ENCODE measurements around the gene SMIM31.

The SMIM31 gene

DNA sequence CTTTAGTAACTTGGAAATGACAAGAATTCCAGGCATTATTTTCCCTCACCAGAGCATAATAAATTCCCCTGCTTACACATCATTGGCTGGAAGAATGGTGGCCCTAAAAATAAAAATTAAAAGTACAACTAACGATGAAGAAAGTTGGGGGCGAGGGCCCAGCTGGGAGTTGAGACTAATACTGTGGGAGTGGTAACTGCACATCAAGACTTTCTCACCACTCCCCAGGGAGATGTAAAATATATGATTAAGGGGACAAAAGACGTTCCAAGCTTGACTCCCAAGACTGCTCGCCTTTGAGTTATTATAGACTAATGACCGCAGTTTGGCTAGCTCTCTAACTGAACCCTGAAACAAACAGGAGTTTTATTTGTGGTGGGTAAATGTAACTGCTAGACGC lies 30.0 kb downstream of the SMIM31 start:
- in situ Hi-C loops (cut with MboI; ENCODE audit: low sequenced_read_pairs) = no loop called here

DNA sequence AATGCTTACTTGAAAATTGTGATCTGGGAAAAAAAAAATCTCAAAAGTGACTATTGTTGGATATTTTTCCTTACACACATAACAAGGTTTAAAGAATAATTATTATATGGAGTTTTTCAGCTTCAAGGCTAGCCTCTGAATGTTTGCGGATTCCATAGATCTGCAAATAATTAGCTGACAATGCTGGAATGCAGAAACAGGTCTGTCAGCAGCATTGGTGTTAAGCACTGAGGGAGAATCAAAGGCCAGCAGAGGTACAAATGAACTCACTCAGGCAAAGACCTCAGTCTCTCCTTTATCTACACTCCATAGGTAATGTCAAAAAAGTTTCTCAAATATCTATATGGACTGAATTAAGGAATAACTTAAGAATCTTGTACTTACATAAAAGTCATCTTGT lies 35.1 kb downstream of the SMIM31 start:
- in situ Hi-C loops (cut with MboI; ENCODE audit: low sequenced_read_pairs) = no loop called here

DNA sequence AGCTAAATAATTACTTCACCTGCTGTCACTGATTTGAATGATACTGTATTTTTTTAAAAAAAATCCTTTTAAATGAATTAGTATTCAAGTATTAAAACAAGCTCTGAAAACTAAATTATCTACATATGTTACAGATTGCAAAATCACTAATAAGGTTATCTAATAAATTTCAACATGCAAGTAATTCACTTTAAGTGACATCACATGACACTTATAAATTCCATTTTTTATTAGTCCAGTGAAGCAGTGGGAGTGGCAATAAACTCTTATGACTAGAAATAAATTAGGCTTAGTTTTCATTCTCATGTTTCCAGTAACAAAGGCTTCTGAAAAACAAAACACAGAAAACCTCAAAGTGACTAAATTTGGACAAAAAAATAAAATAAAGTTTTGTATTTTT lies 36.3 kb downstream of the SMIM31 start:
- in situ Hi-C loops (cut with MboI; ENCODE audit: low sequenced_read_pairs) = no loop called here

DNA sequence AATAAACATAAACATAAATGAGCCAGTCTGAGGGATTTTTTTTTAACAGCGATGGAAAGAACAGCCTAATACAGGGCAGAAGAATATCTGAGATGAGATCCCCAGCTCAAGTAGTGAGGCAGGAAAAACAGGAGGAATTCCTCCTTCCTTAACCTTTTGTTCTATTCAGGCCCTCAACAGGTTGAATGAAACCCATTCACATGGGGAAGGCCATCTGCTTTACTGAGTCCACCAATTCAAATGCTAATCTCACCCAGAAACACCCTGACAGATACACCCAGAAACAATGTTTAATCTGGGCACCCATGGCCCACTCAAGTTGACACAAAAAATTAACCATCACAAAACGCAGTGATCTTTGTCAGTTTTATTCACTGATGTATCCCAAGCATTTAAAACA lies 45.5 kb downstream of the SMIM31 start:
- in situ Hi-C loops (cut with MboI; ENCODE audit: low sequenced_read_pairs) = no loop called here

DNA sequence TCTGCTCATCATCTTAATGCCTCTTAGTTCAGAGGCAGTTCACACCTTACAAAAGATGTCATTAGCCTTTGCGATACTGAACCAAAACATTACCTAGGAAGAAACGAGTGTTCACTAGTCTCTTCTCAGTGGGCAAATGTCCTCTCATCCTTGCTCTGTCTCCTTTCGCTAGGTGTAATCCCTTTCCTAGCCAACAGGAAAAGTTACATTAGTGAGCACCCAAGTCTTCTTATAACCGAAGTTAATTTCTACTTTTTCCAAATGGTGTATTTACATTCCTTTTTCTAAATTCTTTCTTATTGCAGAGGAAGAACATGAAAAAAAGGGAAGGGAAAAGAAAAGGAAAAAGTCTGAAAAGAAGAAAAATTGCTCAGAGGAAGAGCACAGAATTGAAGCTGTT lies 46.9 kb downstream of the SMIM31 start:
- in situ Hi-C loops (cut with MboI; ENCODE audit: low sequenced_read_pairs) = no loop called here

DNA sequence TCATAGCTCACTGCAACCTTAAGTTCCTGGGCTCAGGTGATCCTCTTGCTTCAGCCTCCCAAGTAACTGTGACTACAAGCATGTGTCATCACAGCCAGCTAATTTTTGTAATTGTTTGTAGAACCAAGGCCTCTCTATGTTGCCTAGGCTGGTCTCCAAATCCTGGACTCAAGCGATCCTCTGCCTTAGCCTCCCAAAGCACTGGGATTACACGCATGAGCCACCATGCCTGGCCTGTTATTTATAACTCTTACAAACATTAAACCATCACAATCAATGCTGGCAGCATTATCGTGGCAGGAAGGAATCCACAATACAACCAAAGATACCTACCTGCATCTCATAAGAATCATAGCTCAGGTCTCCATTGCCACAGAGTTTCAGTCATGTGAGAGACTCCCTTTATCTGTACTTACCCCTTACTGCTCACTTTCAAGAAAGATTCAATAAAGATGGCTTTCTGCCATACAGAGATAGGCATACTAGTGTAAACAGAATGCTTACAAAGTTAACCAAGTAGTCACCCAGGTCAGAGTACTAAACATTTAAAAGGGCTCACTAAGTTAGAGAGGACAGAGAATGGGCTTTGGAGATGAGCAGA lies 48.5 kb downstream of the SMIM31 start:
- in situ Hi-C loops (cut with MboI; ENCODE audit: low sequenced_read_pairs) = no loop called here

DNA sequence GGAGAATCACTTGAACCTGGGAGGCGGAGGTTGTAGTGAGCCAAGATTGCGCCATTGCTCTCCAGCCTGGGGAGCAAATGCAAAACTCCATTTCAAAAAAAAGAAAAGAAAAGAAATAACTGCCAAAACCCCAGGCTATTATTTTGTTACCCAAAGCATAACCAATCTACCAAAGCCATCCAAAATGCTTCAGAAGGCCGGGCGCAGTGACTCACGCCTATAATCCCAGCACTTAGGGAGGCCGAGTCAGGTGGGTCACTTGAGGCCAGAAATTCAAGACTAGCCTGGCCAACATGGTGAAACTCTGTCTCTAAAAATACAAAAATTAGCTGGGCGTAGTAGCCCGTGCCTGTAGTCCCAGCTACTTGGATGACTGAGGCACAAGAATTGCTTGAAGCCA lies 49.8 kb downstream of the SMIM31 start:
- in situ Hi-C loops (cut with MboI; ENCODE audit: low sequenced_read_pairs) = no loop called here

DNA sequence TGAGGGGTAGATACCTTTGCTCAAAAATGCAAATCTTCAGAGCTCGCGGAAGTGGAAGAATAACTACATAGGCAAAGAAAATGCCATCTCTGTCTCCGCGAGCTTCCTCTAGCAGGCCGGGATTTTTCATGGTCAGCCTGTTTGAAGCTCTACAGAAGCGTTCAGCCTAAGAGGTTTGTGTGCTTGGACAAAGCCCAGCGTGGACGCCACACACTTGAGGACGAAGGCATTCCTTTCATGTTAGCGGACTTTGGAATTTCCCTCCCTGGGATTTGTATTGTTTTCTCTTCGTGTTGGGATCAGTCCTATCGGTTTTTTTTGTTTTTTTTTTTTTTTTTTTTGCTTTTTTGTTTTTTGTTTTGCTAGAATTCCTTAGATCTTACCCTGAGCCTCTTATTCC lies 53.7 kb downstream of the SMIM31 start:
- in situ Hi-C loops (cut with MboI; ENCODE audit: low sequenced_read_pairs) = no loop called here

DNA sequence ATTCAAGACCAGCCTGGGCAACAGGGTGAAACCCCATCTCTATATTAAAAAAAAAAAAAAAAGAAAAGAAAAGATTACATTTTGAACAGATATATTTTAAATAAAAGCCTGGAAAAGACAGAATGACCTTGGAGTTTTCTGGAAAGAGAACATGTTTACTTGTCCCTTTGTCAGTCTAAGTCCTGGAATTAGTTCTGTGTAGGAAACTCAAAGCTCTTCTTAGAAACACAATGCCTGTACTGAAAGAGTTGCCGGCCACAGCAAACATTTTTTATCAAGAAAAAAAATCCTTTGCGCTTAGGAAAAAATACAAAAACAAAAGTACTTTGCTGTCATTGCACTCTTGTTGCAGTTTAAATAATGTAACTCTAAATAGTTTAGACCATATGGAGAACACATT lies 59.6 kb downstream of the SMIM31 start:
- in situ Hi-C loops (cut with MboI; ENCODE audit: low sequenced_read_pairs) = no loop called here

DNA sequence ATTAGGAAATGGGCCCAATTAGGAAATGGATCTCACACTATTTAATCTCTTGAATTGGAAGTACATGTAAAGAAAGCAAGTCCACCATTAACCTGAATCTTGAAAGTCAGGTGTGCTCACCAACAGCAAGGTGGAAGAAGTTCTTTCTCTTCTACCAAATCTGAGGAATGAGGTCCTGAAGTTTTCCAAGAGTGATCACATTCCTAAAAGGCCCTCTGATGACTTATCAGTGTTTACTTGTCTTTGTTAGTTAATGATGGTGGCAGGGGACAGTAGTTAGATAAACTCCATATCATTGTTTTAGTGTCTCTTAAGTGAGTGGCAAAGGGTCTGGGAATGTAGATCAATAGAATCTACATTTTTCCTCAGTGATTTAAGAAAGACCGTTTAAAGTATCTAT lies 61.8 kb downstream of the SMIM31 start:
- in situ Hi-C loops (cut with MboI; ENCODE audit: low sequenced_read_pairs) = no loop called here

DNA sequence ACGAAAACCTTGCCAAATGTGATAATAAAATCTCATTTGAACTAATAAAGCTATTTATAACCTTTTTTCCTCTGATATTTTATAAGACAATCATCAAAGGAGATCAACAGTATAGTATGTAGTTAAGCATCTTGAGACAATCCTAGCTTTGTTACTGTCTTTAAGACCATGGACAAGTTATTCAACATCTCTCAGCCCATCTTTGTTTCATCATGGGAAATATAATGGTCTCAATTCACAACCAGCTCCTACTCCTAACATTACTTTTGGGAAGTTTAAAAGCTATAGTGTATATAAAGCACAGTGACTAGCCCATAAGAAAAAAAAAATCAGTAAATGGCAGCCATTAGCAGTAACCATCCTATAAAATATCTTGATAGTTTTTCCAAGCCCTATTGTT lies 65.4 kb downstream of the SMIM31 start:
- in situ Hi-C loops (cut with MboI; ENCODE audit: low sequenced_read_pairs) = no loop called here

DNA sequence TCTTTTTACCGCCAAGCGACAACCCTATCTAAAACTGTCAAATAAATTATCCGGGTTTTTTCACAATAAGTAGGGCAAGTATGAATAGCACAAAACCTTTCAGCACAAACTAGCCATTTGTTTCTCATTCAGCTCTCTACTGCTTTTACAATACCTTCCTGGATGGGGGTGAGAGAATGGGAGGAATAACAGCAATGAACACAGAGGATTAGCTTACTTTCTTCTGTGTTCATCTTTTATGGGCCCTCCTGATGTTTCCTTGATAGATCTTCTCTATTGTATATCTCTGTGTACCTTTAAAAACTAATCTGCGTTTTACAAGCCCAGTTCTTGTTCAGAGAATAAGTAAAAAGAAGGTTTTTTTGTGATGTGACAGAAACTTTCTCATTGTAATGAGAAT lies 67.8 kb downstream of the SMIM31 start:
- in situ Hi-C loops (cut with MboI; ENCODE audit: low sequenced_read_pairs) = no loop called here

DNA sequence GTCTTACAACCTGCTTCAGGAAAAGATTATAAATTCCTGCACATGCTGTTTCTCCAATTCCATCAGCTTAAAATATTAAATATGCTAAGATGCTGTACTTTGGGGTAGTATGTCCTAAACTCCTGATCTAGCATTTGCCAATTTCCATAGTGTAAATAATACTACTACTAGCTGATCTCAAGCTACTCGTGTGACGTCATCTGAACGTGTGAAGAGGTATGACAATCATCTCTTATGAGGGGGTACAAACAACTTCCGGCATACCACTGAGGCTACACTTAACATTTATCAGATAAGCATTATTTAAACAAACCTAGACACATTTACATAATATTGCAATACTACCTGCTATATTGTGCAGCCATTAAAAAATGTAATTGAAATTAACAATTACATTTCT lies 70.7 kb downstream of the SMIM31 start:
- in situ Hi-C loops (cut with MboI; ENCODE audit: low sequenced_read_pairs) = no loop called here

DNA sequence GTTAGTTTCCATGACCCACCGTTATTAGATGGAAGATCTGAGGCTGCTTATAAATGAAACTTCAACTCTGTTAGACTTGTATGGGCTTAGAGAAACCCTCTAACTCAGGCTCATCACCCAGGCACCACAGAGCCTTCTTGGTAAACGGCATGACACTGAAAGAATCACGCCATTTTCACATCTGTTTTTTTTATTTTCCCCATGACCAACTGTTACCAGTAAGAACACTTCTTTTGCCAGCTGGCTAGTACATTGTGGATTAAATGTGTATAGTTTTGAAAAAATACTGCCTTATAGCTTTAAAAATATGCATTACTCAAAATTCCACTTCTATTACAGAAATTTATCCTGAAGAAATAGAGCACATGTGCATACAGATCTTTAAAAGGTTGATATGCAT lies 75.0 kb downstream of the SMIM31 start:
- in situ Hi-C loops (cut with MboI; ENCODE audit: low sequenced_read_pairs) = no loop called here

DNA sequence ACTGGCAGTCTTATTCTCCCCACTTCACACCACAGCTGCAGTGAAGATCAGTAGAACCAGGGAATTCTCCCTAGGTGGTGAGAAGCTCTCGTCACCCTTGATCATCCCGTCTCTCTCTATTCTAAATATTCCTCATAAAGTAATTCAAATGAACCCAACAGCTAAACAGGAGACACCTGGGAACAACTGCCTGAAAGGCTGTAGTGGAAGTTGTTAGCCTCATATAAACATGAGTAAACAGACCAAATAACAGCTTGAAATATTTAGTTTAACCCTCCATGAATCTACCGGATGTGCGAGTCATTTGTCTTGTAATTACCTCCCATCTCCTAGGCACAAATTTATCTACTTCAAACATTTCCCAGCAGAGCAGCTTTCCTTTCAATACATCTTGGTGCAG lies 92.6 kb downstream of the SMIM31 start:
- in situ Hi-C loops (cut with MboI; ENCODE audit: low sequenced_read_pairs) = no loop called here

DNA sequence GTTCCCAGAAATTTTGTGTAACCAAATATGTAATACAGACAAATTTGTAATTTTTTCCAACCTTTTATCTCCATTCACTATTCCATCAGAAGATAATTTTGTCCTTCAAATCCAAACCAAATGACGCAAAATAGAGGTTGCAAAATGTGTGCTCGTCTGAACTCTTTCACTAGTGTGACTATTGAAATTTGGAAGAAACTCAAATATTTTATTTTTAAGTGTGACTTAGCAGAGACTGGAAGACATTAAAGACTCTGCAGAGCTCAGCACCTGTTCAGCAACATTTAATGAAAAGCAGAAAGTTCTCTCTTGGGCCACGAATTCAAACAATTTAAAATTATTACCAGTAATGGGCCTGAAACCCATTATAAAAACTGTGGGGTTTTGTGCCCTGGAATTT lies 93.1 kb downstream of the SMIM31 start:
- in situ Hi-C loops (cut with MboI; ENCODE audit: low sequenced_read_pairs) = no loop called here

DNA sequence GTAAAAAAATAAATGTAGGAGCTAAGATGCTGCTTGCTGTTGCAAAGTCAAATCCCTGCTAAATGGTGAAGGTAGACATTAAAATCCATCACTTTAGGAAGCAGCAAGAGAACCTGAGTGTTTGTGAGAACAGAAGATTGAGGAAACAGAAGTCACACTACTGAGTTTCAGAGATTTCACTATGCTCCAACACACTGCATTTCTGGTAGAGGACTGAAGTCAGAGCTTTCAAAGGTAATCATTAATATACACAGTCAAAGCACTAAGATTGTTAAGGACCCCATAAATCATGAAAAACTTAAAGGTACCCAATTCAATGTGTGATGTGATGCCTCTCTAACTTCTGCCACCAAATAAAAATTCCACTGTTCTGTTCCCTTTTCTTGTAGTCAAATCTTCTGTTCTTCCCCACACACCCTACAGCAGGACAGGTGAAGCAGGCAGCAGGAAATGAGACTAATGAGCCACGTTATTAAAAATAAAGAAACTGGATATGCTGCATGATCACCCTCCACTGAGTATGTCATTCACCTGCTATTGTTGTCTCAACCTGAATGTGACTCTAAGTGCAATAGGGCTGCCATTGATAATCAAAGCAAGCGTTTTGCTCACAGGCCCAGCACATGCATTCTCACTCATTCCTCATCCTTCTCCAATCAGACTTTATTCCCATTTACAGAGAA lies 94.2 kb downstream of the SMIM31 start:
- in situ Hi-C loops (cut with MboI; ENCODE audit: low sequenced_read_pairs) = no loop called here
